GM12872 (cell line): ENCODE measurements around the gene ARL14.
A peak's percentile ranks its signal among the peaks of the same experiment; 100 is the strongest.

Source experiments
- CTCF ChIP-seq: IDR thresholded peaks from 3 replicates; pipeline ENCODE4 v1.5.1; 2011; ENCODE audit warnings: low read depth, mild to moderate bottlenecking, low read length, moderate library complexity; ENCODE audit not compliant: insufficient read depth

Gene ARL14

GRCh38 chr3:160702290-160702689, 25.3 kb downstream of the ARL14 start:
- no peak for TF ChIP-seq CTCF

GRCh38 chr3:160703974-160704373, 27.0 kb downstream of the ARL14 start:
- no peak for TF ChIP-seq CTCF

- peak; percentile 37; the same call in 2 of the 3 replicates for TF ChIP-seq CTCF
These were observed 30.3 kb downstream of the ARL14 start for GRCh38 chr3:160707187-160707794.

- TF ChIP-seq CTCF: no peak
These were observed 32.7 kb downstream of the ARL14 start for GRCh38 chr3:160709477-160710182.

GRCh38 chr3:160719710-160720109, 42.8 kb downstream of the ARL14 start:
- TF ChIP-seq CTCF: no peak

- peak; percentile 46; the same call in 1 of the 3 replicates for TF ChIP-seq CTCF
These were observed 43.3 kb downstream of the ARL14 start for GRCh38 chr3:160720123-160720746.

GRCh38 chr3:160722331-160722730, 45.4 kb downstream of the ARL14 start:
- TF ChIP-seq CTCF: no peak
